B cell (primary cell): Measurements from ENCODE around the gene ZNF775. TPM values are rescaled to one million over a fixed set of nuclear protein-coding genes. Genes with fewer than 3 reads are reported as not detected.
"Not testable (repeated sequence)": the region's sequence is repeated elsewhere in the genome, so short reads cannot be mapped to it uniquely, and the experiment has no call there.

Source experiments
- ATAC-seq: fragments of 200-7000 bp; cut with Tn5 transposase; one replicate; pipeline ENCODE4 v1.10.0; 2021; ENCODE audit warnings: low read depth, mild to moderate bottlenecking, moderate number of reproducible peaks, moderate library complexity
- CTCF ChIA-PET: fragments of 350-600 bp; sonication (Branson Sonifier 250); formaldehyde crosslinking; loops from one replicate; lab custom pipeline; 2021; ENCODE audit warnings: antibody characterized with exemption, inconsistent platforms; lab: Charles Lee
- POLR2A ChIA-PET: fragments of 350-600 bp; sonication (Branson Sonifier 250); formaldehyde crosslinking; loops from one replicate; lab custom pipeline; 2021; ENCODE audit warnings: antibody characterized with exemption; lab: Charles Lee
- DNase-seq: peaks from one replicate; pipeline ENCODE4 v3.0.0; 2013
- H2AFZ ChIP-seq: 2 replicates; pipeline ENCODE4 v1.6.1; 2012; ENCODE audit warnings: mild to moderate bottlenecking, low read depth, low read length; ENCODE audit not compliant: insufficient read depth, poor library complexity, severe bottlenecking
- H3K27ac ChIP-seq, 2 donors: 1 replicate in 1 of 2; 2 replicates in 1 of 2; pipeline ENCODE4 v1.5.1; 2012 to 2013; ENCODE audit warnings: low read length in 2 of 2, mild to moderate bottlenecking in 2 of 2, moderate library complexity in 1 of 2
- H3K27me3 ChIP-seq, 4 experiments: fragments of 200-600 bp in 1 of 4; sonication (generic) in 1 of 4; replicated peaks in 1 of 4; 1 replicate in 2 of 4; 2 replicates in 2 of 4; pipeline versions ENCODE4 v1.6.1 to v1.7.0; 2013 to 2016; ENCODE audit warnings: low read length in 3 of 4, mild to moderate bottlenecking in 2 of 4, mixed read lengths in 1 of 4, moderate library complexity in 1 of 4; ENCODE audit not compliant: insufficient read depth in 4 of 4, control insufficient read depth in 3 of 4; ENCODE audit errors: control extremely low read depth in 1 of 4
- H3K36me3 ChIP-seq, 2 experiments: replicated peaks in 1 of 2; 1 replicate in 1 of 2; 2 replicates in 1 of 2; pipeline versions ENCODE4 v1.6.1 to v1.7.1; 2013; ENCODE audit warnings: low read length in 1 of 2; ENCODE audit not compliant: insufficient read depth in 2 of 2, control insufficient read depth in 1 of 2; ENCODE audit errors: control extremely low read depth in 1 of 2, extremely low read depth in 1 of 2
- H3K4me1 ChIP-seq, 2 donors: fragments of 200-600 bp in 1 of 2; sonication (generic) in 1 of 2; 1 replicate in 1 of 2; 2 replicates in 1 of 2; pipeline versions ENCODE4 v1.5.1 to v1.6.1; 2013 to 2017; ENCODE audit warnings: low read length in 2 of 2; ENCODE audit not compliant: control insufficient read depth in 2 of 2, insufficient read depth in 2 of 2
- H3K4me2 ChIP-seq: replicated peaks from 2 replicates; pipeline ENCODE3; 2012; ENCODE audit warnings: mild to moderate bottlenecking, low read depth, low read length; ENCODE audit not compliant: poor library complexity, severe bottlenecking
- H3K4me3 ChIP-seq, 5 experiments: fragments of 200-600 bp in 1 of 5; sonication (generic) in 1 of 5; 1 replicate in 3 of 5; 2 replicates in 2 of 5; pipeline versions ENCODE4 v1.5.1 to v1.7.0; 2011 to 2016; ENCODE audit warnings: low read length in 4 of 5, mild to moderate bottlenecking in 4 of 5, low read depth in 2 of 5, control low read depth in 1 of 5, moderate library complexity in 1 of 5; ENCODE audit not compliant: insufficient read depth in 1 of 5; ENCODE audit errors: control extremely low read depth in 1 of 5, extremely low read depth in 1 of 5
- H3K79me2 ChIP-seq: fragments of 200-600 bp; sonication (generic); one replicate; pipeline ENCODE4 v1.6.0; 2016; ENCODE audit warnings: low read length; ENCODE audit not compliant: control insufficient read depth, insufficient read depth
- H3K9ac ChIP-seq: fragments of 200-600 bp; sonication (generic); 2 replicates; pipeline ENCODE4 v1.6.1; 2017; ENCODE audit warnings: mild to moderate bottlenecking, low read length, moderate library complexity
- H3K9me3 ChIP-seq, 3 donors: one replicate each; pipeline versions ENCODE4 v1.6.1 to v1.7.1; 2013; ENCODE audit warnings: low read length in 2 of 3; ENCODE audit not compliant: control insufficient read depth in 2 of 3, insufficient read depth in 1 of 3; ENCODE audit errors: control extremely low read depth in 1 of 3
- H4K20me1 ChIP-seq: 2 replicates; pipeline ENCODE4 v1.6.0; 2012; ENCODE audit warnings: mild to moderate bottlenecking, low read length; ENCODE audit not compliant: insufficient read depth, control insufficient read depth, poor library complexity, severe bottlenecking
- H3K27ac Mint-ChIP-seq: one replicate; pipeline ENCODE4 v1.8.0; 2021; ENCODE audit warnings: mixed read lengths
- H3K27me3 Mint-ChIP-seq: one replicate; pipeline ENCODE4 v1.8.0; 2021; ENCODE audit warnings: mixed read lengths
- H3K4me1 Mint-ChIP-seq: one replicate; pipeline ENCODE4 v1.8.0; 2021; ENCODE audit warnings: mixed read lengths
- H3K4me3 Mint-ChIP-seq: one replicate; pipeline ENCODE4 v1.8.0; 2021; ENCODE audit warnings: mixed read lengths
- H3K9me3 Mint-ChIP-seq: one replicate; pipeline ENCODE4 v1.8.0; 2022; ENCODE audit warnings: mixed read lengths; ENCODE audit not compliant: insufficient read depth
- CTCF ChIP-seq: fragments of 200-600 bp; IDR thresholded peaks from one replicate; pipeline ENCODE4 v1.8.0; 2022; ENCODE audit warnings: antibody characterized with exemption, mild to moderate bottlenecking
- EZH2 ChIP-seq: IDR thresholded peaks from 2 replicates; pipeline ENCODE4 v1.6.1; 2012; ENCODE audit warnings: borderline replicate concordance, low read depth, mild to moderate bottlenecking, moderate library complexity, low read length; ENCODE audit not compliant: insufficient read depth, poor library complexity, severe bottlenecking
- WGBS: methylation state at CpG from one replicate; pipeline ENCODE4 v1.1.5; 2013; ENCODE audit warnings: missing lambda C conversion rate; ENCODE audit not compliant: insufficient coverage; 5-methylcytosine and 5-hydroxymethylcytosine counted together
- intact Hi-C: fragments of 100-400 bp; cut with micrococcal nuclease; formaldehyde crosslinking; loops from one replicate; pipeline ENCODE4 v1.10.0; 2022
- polyA plus RNA-seq: library from polyadenylated mRNA; depleted of rRNA; stranded (reverse); fragments of >200 nt; gene quantifications from 2 replicates; pipeline ENCODE4 v1.2.3, GENCODE V29; 2012
- total RNA-seq, 2 donors: library from RNA; stranded (reverse); fragments of 120-200 nt in 1 of 2; gene quantifications; 1 replicate in 1 of 2; 2 replicates in 1 of 2; pipeline versions ENCODE4 v1.2.3 to v1.2.4, GENCODE V29; 2013 to 2022

Gene ZNF775
- total and polyA plus RNA-seq, 2 donors (not counting 1 experiment from before 2014, with no cell fraction given), result 4.2 to 12.1 TPM

GRCh38 chr7:150385884-150386283, 6.8 kb downstream of the ZNF775 start:
- H3K9me3 Mint-ChIP-seq, result not testable (repeated sequence)
- no CpG with 5 or more reads among the region's 6 CpGs for WGBS

GRCh38 chr7:150388306-150388705, 9.2 kb downstream of the ZNF775 start:
- 98% methylated on average over 5 of the region's 7 CpGs for WGBS
- ChIA-PET CTCF (interaction anchor here (0.9 to 2.0 kb wide), 3 partner anchors 23 to 33 kb away, joined by 3 to 6 read pairs (median 4); no protein-coding TSS in a partner anchor), POLR2A (no interaction called here)
- Histone ChIP-seq H3K9ac (no peak overlapping the region), H3K79me2 (no peaks in the 10 kb centered on the region), H3K9me3 (peaks cover 0 to 3% (median 0%) of the 10 kb centered on the region in 3 donors), H3K27ac (no peak overlapping the region), H2AFZ (no peak overlapping the region), H3K27me3 (no peaks in the 10 kb centered on the region), H3K4me3 (no peak overlapping the region), H4K20me1 (peaks cover 1% of the 10 kb centered on the region), H3K36me3 (no peaks in the 10 kb centered on the region), H3K4me1 (no peaks in the 10 kb centered on the region), H3K4me2 (no peak overlapping the region)
- no peak for ATAC-seq
- TF ChIP-seq CTCF (no peak), EZH2 (no peak)
- Mint-ChIP-seq H3K27ac (no peak overlapping the region), H3K9me3 (no peaks in the 10 kb centered on the region), H3K4me3 (no peak overlapping the region), H3K27me3 (no peaks in the 10 kb centered on the region), H3K4me1 (peaks cover 1% of the 10 kb centered on the region)
- intact Hi-C loops, result no loop called here
- DNase-seq, result no peak

More at GRCh38 chr7:150385884-150386283, 6.8 kb downstream of the ZNF775 start:
- H4K20me1 ChIP-seq, H3K4me2 ChIP-seq, H3K4me3 Mint-ChIP-seq, H3K36me3 ChIP-seq, ATAC-seq, H3K27me3 Mint-ChIP-seq, H3K9ac ChIP-seq, H2AFZ ChIP-seq, H3K27me3 ChIP-seq, H3K27ac Mint-ChIP-seq, H3K9me3 ChIP-seq, H3K27ac ChIP-seq, intact Hi-C loops, H3K4me3 ChIP-seq, DNase-seq: not testable (repeated sequence)
- ChIA-PET CTCF (interaction anchor here (0.6 to 2.1 kb wide), 4 partner anchors 14 to 31 kb away, joined by 4 read pairs; partner anchors contain the start of gene REPIN1), POLR2A (interaction anchor here (0.7 kb wide), 1 partner anchor 15 kb away, joined by 3 read pairs; no protein-coding TSS in a partner anchor)
- H3K4me1 ChIP-seq, result peaks cover 0 to 15% of the 10 kb centered on the region in 2 donors
- peaks cover 17% of the 10 kb centered on the region for H3K4me1 Mint-ChIP-seq
- H3K79me2 ChIP-seq, result peaks cover 12% of the 10 kb centered on the region
